B cell (primary cell): ENCODE data around the gene TELO2.

Experiments
- EZH2 ChIP-seq: IDR thresholded peaks from 2 replicates; pipeline ENCODE4 v1.6.1; 2012; ENCODE audit warnings: borderline replicate concordance, low read depth, mild to moderate bottlenecking, moderate library complexity, low read length; ENCODE audit not compliant: insufficient read depth, poor library complexity, severe bottlenecking
- TF ChIP-seq, protein P1 (sequence below): fragments of 200-600 bp; IDR thresholded peaks from one replicate; pipeline ENCODE4 v1.8.0; 2022; ENCODE audit warnings: antibody characterized with exemption, mild to moderate bottlenecking

- no peak for TF ChIP-seq EZH2
- TF ChIP-seq, protein P1, sequence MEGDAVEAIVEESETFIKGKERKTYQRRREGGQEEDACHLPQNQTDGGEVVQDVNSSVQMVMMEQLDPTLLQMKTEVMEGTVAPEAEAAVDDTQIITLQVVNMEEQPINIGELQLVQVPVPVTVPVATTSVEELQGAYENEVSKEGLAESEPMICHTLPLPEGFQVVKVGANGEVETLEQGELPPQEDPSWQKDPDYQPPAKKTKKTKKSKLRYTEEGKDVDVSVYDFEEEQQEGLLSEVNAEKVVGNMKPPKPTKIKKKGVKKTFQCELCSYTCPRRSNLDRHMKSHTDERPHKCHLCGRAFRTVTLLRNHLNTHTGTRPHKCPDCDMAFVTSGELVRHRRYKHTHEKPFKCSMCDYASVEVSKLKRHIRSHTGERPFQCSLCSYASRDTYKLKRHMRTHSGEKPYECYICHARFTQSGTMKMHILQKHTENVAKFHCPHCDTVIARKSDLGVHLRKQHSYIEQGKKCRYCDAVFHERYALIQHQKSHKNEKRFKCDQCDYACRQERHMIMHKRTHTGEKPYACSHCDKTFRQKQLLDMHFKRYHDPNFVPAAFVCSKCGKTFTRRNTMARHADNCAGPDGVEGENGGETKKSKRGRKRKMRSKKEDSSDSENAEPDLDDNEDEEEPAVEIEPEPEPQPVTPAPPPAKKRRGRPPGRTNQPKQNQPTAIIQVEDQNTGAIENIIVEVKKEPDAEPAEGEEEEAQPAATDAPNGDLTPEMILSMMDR, result no peak
Observed at GRCh38 chr16:1559446-1559975, 66.4 kb downstream of the TELO2 start.
